T-helper 1 cell (primary cell): ENCODE results near the gene TMEM236.
"Not testable (repeated sequence)": the region's sequence is repeated elsewhere in the genome, so short reads cannot be mapped to it uniquely, and the experiment has no call there.

Experiments used
- DNase-seq, 5 donors: peaks; one replicate each; pipeline ENCODE4 v3.0.0-alpha.2; 2012 to 2020
- total RNA-seq, 4 donors: gene quantifications; one replicate each; lab custom pipeline; 2026; lab: John Stamatoyannopoulos, UW

The TMEM236 gene, protein sequence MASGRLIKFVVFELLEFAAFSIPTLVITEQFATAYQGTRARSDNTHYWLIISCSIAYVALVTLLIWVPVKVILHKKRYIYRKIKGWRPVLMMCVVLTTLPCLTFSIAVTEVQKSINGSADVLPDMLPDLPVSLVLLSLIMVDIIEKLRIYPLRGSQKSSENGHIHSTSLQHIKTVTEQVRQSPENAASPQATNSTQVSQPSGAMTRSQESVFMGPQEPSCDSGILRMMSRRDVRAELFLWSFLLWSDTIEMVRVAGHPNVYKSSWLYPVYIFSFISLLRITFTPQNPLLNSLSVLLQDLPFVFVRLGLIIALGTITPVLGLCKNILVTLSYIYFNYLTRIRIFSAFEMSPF
- total RNA-seq, result 0 to 0.54 (median 0.12) reads per million in 4 donors

DNA sequence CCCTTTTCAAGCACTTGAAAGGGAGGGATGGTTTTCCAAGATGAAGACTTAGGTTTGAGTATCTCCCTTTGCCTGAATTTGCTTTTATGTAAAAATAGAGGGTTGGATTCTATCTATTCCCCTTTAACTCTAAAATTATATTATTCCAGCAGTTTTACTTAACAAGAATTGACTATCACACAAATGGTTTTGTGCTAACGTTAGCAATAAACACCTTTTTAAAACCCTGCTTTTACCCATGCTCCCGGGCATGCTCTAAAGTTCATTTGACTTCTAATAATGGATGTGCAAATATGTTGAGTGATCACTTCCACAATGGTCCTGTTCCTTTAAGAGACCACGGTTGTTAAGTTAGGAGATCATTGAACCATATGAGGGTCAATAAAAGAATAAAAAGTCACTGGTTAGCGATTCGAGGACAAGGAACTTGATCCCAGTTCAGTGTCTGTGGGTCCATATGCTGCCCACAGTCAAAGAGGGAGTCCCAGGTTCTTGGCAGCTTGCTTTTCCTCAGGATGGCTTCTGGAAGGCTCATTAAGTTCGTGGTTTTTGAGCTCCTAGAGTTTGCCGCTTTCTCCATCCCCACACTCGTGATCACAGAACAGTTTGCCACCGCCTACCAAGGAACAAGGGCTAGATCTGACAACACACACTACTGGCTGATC lies at the start of gene TMEM236:
TMEM236 (plus strand) TSS at position 421 of the 665 bp plus-strand sequence; CDS start at position 516, 95 bp downstream.
- DNase-seq, result no peak

DNA sequence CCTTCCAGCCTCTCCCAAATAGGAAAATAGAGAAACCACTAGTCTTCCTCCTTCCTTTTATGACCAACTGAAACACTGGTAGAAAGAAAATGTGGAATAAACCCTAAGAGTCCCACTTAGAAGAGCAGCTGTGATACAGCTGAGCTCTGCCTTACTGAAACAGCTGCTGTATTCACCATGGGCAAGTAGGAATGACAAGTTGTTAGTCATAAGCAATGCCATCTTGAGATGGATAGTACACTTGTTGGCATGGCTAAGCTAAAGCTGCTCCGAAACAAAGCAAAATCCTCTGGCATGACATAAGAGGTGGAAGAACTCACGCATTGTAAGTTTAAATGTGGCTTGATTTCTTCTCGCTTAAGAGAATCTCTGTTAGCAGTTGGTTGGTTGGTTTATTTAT lies 48.3 kb upstream of the TMEM236 start:
- no peak for DNase-seq

DNA sequence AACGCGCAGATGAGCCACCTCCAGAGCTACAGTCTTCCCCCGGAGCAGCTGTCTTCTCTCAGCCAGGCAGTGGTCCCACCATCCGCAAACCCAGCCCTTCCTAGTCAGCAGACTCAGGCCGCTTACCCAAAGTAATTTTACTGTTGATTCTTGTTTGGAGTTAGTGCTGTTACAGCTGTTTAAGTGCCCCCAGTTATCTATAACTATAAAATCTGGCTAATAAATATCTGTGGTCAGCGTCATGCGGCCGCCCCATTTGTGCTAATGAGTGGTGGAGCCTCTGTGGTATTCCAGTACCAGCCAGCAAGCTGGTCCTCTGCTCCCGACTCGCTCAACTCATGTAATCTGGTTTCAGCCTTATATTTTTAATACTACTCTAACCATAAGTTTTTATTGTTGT lies 43.2 kb upstream of the TMEM236 start:
- DNase-seq, result no peak

DNA sequence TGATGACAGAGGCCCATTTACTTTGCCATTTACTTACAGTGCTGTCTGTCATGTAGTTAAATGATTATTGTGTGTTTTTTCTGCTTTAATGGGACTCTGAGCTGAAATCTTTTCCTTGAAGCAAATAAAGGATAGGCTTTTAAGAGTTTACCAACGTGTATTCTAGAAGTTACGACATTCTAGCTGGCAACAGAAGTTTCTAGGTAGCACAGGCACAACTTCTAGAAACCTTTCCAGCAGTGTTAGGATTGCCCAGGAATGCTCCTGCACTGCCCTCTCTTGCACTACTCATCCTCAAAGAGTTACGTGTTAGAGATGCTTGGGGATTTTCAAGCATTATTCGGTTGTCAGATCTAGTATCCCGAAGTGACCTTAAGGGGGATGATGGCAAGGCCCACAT lies 42.5 kb upstream of the TMEM236 start:
- DNase-seq, result no peak

DNA sequence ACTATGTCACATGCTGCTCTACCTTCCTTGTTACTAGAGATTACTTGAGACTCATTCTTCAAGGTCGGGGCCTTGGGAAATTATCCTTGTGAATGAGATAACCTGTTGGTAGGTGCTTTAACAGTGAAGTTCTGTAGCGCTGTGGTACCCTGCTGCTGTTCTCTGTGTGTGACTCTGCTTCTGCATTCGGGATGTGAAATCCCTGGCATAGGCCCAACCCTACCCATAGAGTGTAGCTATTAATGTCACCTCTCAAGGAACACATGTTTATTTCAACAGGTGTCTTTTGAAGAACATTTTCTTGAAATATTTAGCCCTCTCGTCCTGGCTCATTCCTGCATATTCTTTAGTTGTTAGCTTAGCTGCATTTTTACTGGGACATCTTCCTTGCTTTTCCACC lies 41.8 kb upstream of the TMEM236 start:
- DNase-seq, result no peak

DNA sequence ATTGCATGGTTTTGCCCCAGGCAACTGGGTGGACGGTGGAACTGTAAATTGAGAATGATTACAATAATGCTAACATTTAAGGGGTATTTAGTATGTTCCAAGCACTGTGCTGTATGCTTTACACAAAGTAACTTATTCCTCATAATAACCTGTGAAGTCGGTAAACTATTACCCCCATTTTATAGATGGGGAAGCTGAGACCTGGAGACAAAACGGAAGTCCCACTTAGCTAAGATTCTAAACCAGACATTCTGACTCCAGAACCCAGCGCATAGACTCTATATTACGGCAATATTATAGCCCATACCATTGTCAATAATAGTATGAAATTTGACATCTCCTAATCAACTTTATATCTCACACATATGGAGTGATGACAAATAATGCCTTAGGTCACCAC lies 39.9 kb upstream of the TMEM236 start:
- DNase-seq, result no peak

DNA sequence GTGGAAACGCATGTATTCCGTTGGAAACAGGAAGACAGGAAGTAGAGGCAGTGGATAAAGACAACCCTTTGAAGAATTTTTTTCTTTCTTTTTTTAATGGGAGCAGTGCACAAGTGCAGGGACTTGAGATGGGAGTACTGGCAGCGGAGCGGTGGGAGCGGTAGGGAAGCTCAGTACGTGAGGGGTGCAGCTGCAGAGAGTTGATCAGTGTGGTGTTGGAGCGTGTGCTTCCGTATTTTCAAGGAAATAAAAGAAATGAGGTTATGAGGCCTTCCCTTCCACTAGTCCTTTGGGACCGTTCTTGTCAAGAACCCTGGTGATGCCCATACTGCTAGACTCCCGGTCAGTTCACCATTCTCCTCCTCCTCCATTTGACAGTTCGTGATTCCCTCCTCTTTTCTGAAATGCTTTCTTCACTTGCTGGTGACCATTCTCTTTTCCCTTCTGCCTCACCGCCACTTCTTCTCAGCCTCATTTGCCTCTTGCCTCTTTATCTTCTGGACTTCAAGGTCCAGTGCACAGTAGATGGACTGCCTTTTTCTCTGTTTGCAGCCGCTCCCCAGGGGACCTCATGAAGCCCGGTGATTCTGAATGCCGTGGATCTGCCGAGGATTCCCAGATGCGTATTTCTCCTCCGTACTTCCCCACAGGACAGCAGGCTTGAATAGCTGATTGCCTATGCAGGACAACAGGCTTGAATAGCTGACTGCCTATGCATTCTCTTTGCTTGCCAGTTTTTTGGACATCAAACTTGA lies 39.1 kb upstream of the TMEM236 start:
- DNase-seq, result no peak

DNA sequence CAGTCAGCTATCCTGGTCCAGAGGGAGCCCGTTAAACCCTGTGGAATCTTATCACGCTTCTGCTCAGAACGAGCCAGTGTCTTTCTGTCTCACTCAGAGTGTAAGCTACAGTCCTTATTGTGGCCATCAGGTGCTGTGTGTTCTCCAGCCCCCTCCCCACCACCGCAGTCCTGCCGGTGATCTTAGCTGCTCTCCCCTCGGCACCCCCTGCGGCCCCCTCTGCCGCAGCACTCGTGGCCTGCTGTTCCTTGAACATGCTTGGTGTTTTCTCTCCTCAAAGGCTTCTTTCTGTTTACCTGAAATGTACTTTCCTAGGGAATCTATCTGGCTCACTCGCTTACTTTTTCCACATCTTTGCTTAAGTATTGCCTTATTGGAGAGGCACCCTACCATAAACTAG lies 38.2 kb upstream of the TMEM236 start:
- no peak for DNase-seq

DNA sequence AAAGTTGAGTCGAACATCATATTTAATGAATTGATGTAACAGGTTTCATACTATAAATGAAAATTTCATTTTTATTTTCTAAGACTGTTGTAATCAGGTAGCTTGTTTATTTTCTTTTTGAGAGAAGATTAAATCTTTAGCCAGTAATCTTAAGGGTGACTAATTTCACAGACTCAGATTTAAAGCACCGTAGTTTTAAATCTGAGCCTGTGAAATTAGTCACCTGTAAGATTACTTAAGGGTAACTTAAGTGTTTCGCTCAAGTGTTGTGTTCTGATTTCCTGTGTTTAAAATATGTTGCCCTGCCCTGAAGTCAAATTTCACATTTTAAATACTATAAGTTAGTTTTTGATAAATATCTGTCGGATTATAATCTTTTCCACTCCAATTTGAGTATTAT lies 35.8 kb upstream of the TMEM236 start:
- DNase-seq, result no peak

DNA sequence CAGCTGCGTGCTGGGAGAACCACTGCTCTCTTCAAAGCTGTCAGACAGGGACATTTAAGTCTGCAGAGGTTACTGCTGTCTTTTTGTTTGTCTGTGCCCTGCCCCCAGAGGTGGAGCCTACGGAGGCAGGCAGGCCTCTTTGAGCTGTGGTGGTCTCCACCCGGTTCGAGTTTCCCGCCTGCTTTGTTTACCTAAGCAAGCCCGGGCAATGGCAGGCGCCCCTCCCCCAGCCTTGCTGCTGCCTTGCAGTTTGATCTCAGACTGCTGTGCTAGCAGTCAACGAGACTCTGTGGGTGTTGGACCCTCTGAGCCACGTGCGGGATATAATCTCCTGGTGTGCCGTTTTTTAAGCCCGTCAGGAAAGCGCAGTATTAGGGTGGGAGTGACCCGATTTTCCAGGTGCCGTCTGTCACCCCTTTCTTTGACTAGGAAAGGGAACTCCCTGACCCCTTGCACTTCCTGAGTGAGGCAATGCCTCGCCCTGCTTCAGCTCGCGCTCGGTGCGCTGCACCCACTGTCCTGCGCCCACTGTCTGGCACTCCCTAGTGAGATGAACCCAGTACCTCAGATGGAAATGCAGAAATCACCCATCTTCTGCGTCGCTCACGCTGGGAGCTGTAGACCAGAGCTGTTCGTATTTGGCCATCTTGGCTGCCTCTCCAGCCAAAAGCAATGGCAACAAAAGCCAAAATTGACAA lies 29.5 kb upstream of the TMEM236 start:
- DNase-seq, result not testable (repeated sequence)

DNA sequence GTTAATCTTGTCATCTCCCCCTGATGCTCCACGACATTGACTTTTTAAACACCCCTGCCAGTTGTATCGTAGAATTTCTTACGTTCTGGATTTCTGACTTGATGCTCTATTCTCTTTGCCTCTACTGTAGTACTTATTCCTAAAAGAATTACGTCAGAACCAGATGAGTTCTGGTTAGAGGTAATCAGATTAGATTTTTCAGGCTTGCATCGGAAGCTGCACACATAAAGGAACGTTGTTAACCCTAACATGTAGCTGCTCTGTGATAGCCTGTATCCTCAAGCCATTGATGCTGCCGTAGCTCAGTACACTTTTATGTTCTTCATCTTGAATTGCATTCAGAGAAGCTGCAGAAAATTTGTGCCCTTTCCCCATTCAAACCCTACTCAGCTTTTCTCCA lies 26.3 kb upstream of the TMEM236 start:
- no peak for DNase-seq

DNA sequence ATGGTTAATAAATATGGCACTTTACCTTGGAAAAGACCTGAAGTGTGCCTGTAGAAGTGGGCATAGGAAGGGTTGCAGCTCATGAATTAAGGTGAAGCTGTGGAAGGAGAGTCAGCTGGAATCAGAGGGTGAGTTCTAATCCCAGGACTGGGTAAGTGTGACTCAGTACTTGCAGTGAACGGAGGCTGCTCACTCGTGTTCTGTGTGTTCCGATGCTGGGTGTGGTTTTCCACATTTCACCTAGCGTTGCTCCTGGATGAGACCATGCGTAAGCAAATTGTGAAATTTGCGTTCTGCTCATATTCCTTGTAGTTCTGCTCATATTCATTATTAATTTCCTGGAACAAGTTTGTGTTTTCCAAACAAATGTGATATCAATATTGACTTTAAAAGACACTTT lies 22.4 kb upstream of the TMEM236 start:
- no peak for DNase-seq

DNA sequence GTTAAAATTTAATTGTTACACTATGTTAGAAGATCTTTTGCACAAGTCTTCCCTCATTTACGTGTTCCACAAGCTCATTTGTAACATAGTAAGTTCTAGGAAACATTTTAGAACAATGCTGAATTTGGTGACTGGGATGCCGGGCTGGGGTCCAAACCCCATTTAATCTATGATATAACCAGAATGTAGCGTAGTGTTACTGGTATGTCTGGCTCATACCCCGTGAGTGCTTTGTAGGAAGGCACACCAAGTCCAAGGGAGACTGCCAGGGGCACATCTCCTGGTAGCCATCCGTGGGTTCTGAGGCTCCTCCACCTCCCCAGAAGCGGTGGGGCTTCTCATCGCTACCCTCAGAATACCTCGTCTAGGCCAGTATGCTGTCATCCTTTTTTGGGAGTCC lies 21.3 kb upstream of the TMEM236 start:
- DNase-seq, result no peak

DNA sequence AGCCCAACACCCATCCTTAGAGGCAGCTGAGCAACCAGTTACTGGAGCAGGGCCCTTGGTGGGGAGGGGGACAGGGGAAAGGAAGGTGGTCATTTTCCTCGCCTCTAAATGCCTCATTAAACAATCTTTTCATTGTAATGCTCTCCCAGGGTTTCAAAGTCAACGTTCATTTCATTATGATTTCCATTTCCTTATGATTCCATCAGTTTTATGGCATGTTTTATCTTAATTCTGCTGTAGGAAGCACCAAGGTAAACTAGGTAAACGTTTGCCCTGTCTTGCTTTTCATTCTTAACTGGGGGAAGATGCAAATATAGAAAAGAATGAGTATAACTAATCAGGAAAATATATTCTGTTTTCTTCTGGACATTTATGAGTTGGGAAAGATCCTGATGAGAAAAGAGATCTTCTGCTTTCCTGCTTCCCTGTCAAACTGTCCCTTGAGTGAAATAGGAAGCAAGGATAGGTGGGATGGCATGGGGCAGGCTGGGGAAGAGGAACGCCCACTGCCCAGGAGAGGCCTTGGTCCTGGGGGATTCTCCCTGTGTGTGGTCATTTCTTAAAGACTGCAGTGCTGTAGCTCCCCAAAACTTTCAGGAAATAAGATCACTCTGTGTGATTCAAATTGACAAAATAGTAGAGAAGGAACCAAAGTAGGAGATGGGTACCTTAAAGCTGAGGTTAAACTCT lies 20.5 kb upstream of the TMEM236 start:
- DNase-seq, result no peak

DNA sequence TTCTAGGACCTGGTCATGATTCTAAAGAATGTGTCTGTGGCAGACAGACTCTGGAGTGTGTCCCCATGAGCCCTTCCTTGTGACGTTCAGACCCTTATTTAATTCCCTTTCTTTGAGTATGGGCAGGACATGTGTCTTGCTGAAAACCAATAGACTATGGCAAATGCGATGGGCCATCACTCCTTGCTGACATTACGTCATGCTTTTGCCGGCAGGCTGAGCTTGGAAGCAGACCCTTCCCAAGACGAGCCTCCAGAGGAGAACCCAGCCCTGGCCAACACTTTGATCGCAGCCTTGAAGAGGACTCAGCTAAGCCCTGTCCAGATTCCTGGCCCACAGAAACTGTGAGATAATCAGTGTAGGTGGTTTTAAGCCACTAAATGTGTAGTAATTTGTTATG lies 18.4 kb upstream of the TMEM236 start:
- DNase-seq, result no peak

DNA sequence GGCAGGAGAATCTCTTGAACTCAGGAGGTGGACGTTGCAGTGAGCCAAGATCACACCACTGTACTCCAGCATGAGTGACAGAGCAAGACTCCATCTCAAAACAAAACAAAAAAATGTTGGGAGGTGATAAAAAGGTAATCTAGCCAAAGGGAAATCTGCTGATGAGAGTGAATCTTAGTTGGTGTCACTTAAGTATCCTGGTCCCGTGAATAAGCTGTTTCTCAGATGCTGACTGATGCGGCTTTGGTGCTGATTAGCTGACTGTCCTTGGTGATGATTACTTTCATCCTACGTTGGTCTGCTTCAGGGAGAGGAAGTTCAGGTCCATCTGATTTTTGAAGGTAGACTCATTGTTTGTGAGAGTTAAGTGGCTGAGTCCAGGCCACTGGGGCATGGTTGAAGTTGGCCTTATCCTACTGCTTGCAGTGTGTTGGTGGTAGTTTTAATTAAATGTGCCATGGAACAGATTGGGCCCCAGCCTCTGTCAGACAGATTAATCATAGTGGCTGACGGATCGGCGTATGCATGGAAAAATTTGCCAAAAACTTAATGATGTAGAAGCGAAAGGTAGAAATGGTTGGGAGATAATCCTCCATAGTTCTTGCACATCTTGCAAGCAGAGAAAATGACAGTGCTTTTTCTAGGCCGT lies 17.4 kb upstream of the TMEM236 start:
- DNase-seq, result no peak

DNA sequence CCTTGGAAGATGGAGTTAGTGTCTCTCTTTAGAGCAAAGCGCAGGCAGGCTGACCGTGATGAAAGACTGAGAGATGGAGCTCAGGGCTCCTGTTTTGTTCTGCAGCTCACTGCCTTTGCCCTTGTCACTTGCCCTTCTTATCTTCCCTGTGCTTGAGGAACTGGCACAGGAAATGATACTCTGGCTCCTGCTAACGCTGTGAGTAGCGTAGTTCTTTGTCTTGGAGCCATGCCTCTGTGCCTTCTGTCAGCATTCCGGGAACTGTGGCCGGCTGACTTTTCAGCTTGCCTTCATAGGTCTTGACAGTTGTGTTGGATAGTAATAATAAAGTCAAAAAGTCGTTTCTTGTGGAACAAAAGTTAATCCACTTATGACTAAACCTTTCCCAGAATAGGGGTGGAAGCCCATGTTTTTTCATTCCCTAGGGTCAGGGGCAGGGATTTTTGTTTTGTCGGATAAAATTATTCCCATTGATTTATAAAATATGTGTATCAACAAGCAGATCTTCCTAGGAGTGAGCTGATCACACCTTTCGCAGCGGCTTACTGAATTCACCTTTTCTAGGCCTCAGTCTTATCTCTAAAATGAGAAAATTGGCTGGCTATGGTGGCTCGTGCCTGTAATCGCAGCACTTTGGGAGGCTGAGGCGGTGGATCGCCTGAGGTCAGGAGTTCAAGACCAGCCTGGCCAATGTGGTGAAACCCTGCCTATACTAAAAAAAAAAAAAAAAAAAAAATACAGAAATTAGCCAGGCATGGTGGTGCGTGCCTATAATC lies 16.6 kb upstream of the TMEM236 start:
- no peak for DNase-seq

DNA sequence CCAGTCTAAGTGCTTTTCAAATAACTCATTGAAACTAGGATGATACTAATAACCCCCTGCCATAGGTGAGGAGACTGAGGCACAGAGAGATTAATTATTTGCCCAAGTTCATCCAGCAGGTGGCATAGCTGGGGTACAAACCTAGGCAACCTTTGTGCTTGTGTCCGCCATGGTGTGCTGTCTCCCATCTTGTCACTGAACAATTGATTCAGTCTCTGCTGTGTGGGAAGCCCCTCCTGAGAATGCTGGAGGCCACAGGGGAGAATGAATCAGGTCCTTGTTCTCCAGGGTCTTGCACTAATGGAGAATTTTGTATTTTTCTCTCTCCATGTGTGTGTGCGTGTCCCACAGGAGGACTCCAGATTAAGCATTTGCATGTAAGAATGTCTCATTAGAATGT lies 15.8 kb upstream of the TMEM236 start:
- DNase-seq, result no peak

DNA sequence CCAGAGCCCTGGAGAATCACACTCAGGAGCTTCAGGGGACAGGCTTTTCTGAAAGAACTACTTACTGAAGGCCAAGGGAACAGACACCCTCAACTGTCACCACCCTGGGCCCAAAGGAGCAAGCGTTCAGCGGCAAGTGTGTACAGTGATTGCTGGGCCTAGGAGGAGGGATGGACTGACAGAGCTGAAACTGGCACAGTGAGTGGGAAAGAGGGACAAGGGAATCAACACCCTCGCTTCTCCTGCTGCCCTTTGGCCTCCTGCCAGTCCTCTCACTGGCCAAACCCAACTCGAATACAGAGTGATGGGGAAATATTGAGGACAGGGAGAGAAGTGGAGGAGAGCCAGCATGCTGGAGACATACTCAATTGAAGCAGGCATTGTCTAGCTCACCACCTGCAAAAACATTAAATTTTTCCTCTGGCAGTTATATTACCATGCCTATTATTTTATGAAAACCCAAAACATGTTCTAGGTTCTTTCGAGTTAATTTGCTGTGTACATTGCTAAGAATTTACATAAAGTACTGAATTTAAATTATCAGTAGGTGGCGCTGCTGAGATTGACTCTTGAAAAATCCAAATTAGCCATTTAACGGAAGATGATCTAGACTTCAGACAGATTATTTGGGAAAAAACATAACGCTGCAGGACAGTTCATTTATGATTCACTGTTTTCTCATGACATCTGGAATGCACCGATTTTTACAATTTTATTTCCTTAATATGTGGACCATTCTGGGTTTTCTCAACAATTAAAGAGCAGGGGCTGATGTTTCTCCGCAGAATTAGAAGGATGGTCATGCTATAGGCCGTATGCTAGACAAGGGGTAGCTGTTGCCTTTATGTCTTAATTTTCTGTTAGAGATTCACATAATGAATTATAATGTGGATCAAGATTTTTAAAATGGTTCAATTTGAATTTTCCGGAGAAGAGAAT lies 14.7 kb upstream of the TMEM236 start:
- peak in 1 of 5 donors; percentile 22 for DNase-seq

DNA sequence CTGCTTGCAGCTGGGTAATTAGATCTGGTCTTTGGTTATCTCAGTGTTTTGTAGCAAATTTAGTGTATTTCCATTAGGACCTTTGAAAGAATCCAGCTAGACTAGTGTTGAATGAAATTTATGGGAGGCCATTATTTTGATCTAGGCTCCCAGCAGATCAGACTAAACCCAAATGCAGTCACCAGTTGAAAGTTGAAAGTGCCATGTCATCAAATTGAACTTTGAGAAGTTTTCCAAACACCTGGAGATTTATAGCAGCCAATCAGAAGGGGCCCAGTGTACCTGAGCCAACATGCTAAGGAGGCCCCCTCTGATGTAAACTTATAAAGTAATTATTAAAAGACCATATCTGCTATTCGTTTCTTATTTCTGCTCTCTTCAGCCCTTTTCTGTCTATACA lies 11.3 kb upstream of the TMEM236 start:
- DNase-seq, result no peak
